Psoas muscle (tissue), 8 donors: ENCODE results near the gene SMARCD2. TPM values are rescaled to one million over a fixed set of nuclear protein-coding genes. Genes with fewer than 3 reads are reported as not detected.

Experiments
- ATAC-seq, 4 donors: fragments of 200-7000 bp; cut with Tn5 transposase; one replicate each; pipeline ENCODE4 v1.9.1; 2020; ENCODE audit warnings: moderate library complexity in 3 of 4, mild to moderate bottlenecking in 2 of 4
- DNase-seq, 2 donors: peaks; one replicate each; pipeline ENCODE4 v3.0.0-alpha.2; 2020
- H3K27ac ChIP-seq: fragments of 200-600 bp; one replicate; pipeline ENCODE4 v1.8.0; 2022
- H3K27me3 ChIP-seq, 3 donors: fragments of 200-600 bp in 1 of 3; one replicate each; pipeline versions ENCODE4 v1.6.1 to v1.8.0; 2013 to 2022; ENCODE audit warnings: low read length in 2 of 3, mild to moderate bottlenecking in 2 of 3, moderate library complexity in 1 of 3; ENCODE audit not compliant: insufficient read depth in 3 of 3
- H3K36me3 ChIP-seq, 2 donors: fragments of 200-600 bp in 1 of 2; one replicate each; pipeline versions ENCODE4 v1.6.1 to v1.8.0; 2013 to 2022; ENCODE audit warnings: low read depth in 1 of 2, mild to moderate bottlenecking in 1 of 2, moderate library complexity in 1 of 2; ENCODE audit not compliant: insufficient read depth in 1 of 2
- H3K4me1 ChIP-seq: fragments of 200-600 bp; one replicate; pipeline ENCODE4 v1.8.0; 2022
- H3K4me3 ChIP-seq: fragments of 200-600 bp; one replicate; pipeline ENCODE4 v1.8.0; 2022; ENCODE audit warnings: mild to moderate bottlenecking
- H3K9me3 ChIP-seq: fragments of 200-600 bp; one replicate; pipeline ENCODE4 v1.8.0; 2022
- CTCF ChIP-seq: fragments of 200-600 bp; IDR thresholded peaks from one replicate; pipeline ENCODE4 v1.8.0; 2022; ENCODE audit warnings: antibody characterized with exemption
- whole genome bisulfite sequencing, 3 donors: extraction: QIAGEN DNeasy Blood & Tissue Kit; methylation state at CpG; one replicate each; pipeline versions ENCODE4 v1.1.6 to v1.1.7; 2013; 5-methylcytosine and 5-hydroxymethylcytosine counted together
- intact Hi-C, 2 donors: fragments of 100-400 bp; cut with DNase I; formaldehyde crosslinking; loops; one replicate each; pipeline versions ENCODE4 v1.11.0 to v1.14.2; 2022
- polyA plus RNA-seq, 3 donors: library from polyadenylated mRNA; stranded (reverse); fragments of 200-250 nt; gene quantifications; one replicate each; pipeline ENCODE4 v1.2.3, GENCODE V29; 2013
- total RNA-seq, 4 donors: library from RNA; stranded (reverse); fragmentation: NEBNext Ultra II Directional in 2 of 4; extraction: Animal tissue kit (Norgen Biotek cat#: 25700) in 2 of 4; gene quantifications; one replicate each; pipeline versions ENCODE4 v1.2.1 to v1.2.4, GENCODE V29; 2021 to 2023
- donor health status: healthy with polysubstance abuse.
- donor health status: DM: no; HTN: no; CAD: no; lungs with moderate emphysema.
- donor health status: Bipolar disorder and iron deficiency.
- donor health status: healthy.
- donor health status: DM: yes; HTN: yes; CAD: no.
- donor health status: DM: no; HTN: no; CAD: no.
- donor health status: DM: no; HTN: no; CAD: no.
- donor health status: DM: yes; HTN: yes; CAD: no.

The SMARCD2 gene
- total and polyA plus RNA-seq, 7 donors, result 9.4 to 26.9 (median 15.4) TPM

DNA sequence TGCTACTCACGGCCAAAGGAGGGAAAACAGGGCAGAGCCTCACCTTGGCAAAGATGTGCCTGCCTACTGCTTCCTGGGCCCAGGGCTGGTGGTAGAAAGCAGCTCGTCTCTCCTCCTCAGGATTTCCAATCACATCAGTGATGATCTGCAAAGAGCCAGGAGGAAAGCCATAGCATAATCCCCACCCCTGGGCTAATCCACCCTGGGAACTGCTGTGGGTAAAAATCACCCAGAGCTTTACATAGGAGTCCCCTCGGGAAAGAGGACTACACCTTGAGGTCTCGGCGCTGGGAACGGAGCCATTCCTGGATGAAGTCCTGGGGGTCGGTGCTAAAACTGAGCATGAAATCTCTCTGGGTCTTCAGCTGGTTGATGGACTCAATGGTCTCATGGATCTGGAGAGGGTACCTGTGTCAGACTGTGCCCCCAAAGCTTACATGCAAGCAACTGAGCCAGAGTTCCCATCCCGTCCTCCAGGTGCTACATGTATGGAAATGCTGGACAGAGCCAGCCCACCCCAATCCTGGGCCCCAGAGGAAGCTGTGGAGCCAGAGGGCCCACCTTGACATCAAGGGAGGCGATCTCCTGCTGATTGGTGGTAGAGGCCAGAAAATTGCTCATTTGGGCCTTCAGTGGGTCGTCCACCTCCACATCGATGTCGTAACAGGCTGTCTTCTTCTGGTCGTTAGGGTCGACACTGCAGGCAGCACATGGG lies 9.3 kb downstream of the SMARCD2 start:
- no peak for ATAC-seq
- WGBS, 3 donors, result 67 to 78% (median 68%) methylated on average over 14 of the region's 14 CpGs
- intact Hi-C loops, result no loop called here

GRCh38 chr17:63832455-63832854 lies 10.0 kb downstream of the SMARCD2 start:
- Histone ChIP-seq H3K27me3 (no peaks in the 10 kb centered on the region), H3K4me3 (no peak overlapping the region), H3K27ac (no peak overlapping the region), H3K4me1 (peaks cover 34% of the 10 kb centered on the region), H3K9me3 (no peaks in the 10 kb centered on the region), H3K36me3 (peaks cover 31 to 90% of the 10 kb centered on the region in 2 donors)
- intact Hi-C loops, result no loop called here
- no peak for TF ChIP-seq CTCF
- WGBS, 3 donors, result 75 to 83% (median 75%) methylated on average over 2 of the region's 2 CpGs
- no peak for ATAC-seq
- DNase-seq, result no peak

More for the DNA sequence above, 9.3 kb downstream of the SMARCD2 start:
- TF ChIP-seq CTCF, result no peak
- H3K27me3 ChIP-seq, result no peaks in the 10 kb centered on the region
- H3K4me1 ChIP-seq, result peaks cover 39% of the 10 kb centered on the region
- peaks cover 31 to 90% of the 10 kb centered on the region in 2 donors for H3K36me3 ChIP-seq
- no peak overlapping the region for H3K4me3 ChIP-seq
- H3K27ac ChIP-seq, result no peak overlapping the region
- DNase-seq, result no peak
- no peaks in the 10 kb centered on the region for H3K9me3 ChIP-seq

GRCh38 chr17:63832014-63832413 lies 10.5 kb downstream of the SMARCD2 start:
- 79 to 87% (median 81%) methylated on average over 5 of the region's 5 CpGs for WGBS, 3 donors
- no peaks in the 10 kb centered on the region for H3K9me3 ChIP-seq
- peaks cover 29% of the 10 kb centered on the region for H3K4me1 ChIP-seq

DNA sequence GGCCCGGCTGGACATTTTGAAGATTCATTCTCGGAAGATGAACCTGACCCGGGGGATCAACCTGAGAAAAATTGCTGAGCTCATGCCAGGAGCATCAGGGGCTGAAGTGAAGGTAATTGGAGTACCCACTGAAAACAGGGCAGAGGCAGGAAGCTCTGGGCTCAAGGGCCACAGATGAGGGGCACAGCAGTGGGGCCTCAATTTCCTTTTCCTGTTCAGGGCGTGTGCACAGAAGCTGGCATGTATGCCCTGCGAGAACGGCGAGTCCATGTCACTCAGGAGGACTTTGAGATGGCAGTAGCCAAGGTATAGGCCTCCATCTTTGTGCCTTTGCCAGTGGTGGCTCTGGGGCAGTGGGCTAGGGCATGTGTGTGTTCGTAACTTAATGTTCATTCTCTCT lies 11.0 kb downstream of the SMARCD2 start:
- no peaks in the 10 kb centered on the region for H3K27me3 ChIP-seq
- no peak overlapping the region for H3K27ac ChIP-seq
- intact Hi-C loops, result no loop called here
- 59 to 76% (median 62%) methylated on average over 8 of the region's 8 CpGs for WGBS, 3 donors
- no peak for TF ChIP-seq CTCF
- H3K4me3 ChIP-seq, result no peak overlapping the region
- H3K9me3 ChIP-seq, result no peaks in the 10 kb centered on the region
- DNase-seq (no peak), ATAC-seq (no peak)
- peaks cover 26% of the 10 kb centered on the region for H3K4me1 ChIP-seq
- H3K36me3 ChIP-seq, result peaks cover 29 to 82% of the 10 kb centered on the region in 2 donors

More at GRCh38 chr17:63832014-63832413, 10.5 kb downstream of the SMARCD2 start:
- Histone ChIP-seq H3K4me3 (no peak overlapping the region), H3K27ac (no peak overlapping the region), H3K36me3 (peaks cover 31 to 87% of the 10 kb centered on the region in 2 donors), H3K27me3 (no peaks in the 10 kb centered on the region)
- ATAC-seq (no peak), DNase-seq (no peak)
- intact Hi-C loops, result no loop called here
- no peak for TF ChIP-seq CTCF
